SU-DHL-6 (cell line): Measurements from ENCODE around the gene CDK4.

ENCODE experiments used
- H2AFZ ChIP-seq: fragments of 200-600 bp; sonication (generic); 2 replicates; pipeline ENCODE4 v1.6.1; 2014; ENCODE audit warnings: low read depth, mild to moderate bottlenecking, moderate library complexity, mixed read lengths, antibody characterized with exemption, low read length; ENCODE audit not compliant: severe bottlenecking
- H3F3A ChIP-seq: fragments of 200-600 bp; shearing (Covaris generic); 2 replicates; pipeline ENCODE4 v1.6.0; 2016; ENCODE audit warnings: antibody characterized with exemption, mild to moderate bottlenecking; ENCODE audit not compliant: insufficient read depth
- H3K27ac ChIP-seq: fragments of 200-600 bp; sonication (generic); 2 replicates; pipeline ENCODE4 v1.5.1; 2016; ENCODE audit warnings: low read depth, mild to moderate bottlenecking, low read length, moderate library complexity, mixed read lengths
- H3K27me3 ChIP-seq: fragments of 200-600 bp; sonication (generic), shearing (Covaris generic); 2 replicates; pipeline ENCODE4 v1.6.0; 2014; ENCODE audit warnings: mild to moderate bottlenecking, low read length
- H3K36me3 ChIP-seq: fragments of 200-600 bp; sonication (generic); 2 replicates; pipeline ENCODE4 v1.6.1; 2014; ENCODE audit warnings: mild to moderate bottlenecking, low read length, mixed read lengths
- H3K4me2 ChIP-seq: fragments of 300-600, 200-600 bp; shearing (Covaris generic), sonication (generic); 2 replicates; pipeline ENCODE4 v1.6.0; 2014; ENCODE audit warnings: low read length, low read depth, mild to moderate bottlenecking; ENCODE audit not compliant: poor library complexity, severe bottlenecking
- H3K4me3 ChIP-seq: fragments of 200-600 bp; sonication (generic); 2 replicates; pipeline ENCODE4 v1.5.1; 2014; ENCODE audit warnings: antibody characterized with exemption, low read length, mild to moderate bottlenecking, mixed read lengths; ENCODE audit not compliant: insufficient read depth, poor library complexity, severe bottlenecking
- H3K79me2 ChIP-seq: fragments of 200-600 bp; sonication (generic); 2 replicates; pipeline ENCODE4 v1.6.1; 2014; ENCODE audit warnings: mild to moderate bottlenecking, low read length, moderate library complexity; ENCODE audit not compliant: insufficient read depth
- H3K9ac ChIP-seq: fragments of 200-600 bp; sonication (generic); 2 replicates; pipeline ENCODE4 v1.7.0; 2014; ENCODE audit warnings: mild to moderate bottlenecking, low read length
- H3K9me2 ChIP-seq: fragments of 200-600 bp; sonication (generic); replicated peaks from 2 replicates; pipeline ENCODE4 v1.6.1; 2014; ENCODE audit warnings: low read length; ENCODE audit not compliant: insufficient read depth
- H3K9me3 ChIP-seq: fragments of 200-600 bp; sonication (generic); 2 replicates; pipeline ENCODE4 v1.6.1; 2014; ENCODE audit warnings: low read length, mixed read lengths; ENCODE audit not compliant: insufficient read depth
- H4K20me1 ChIP-seq: fragments of 200-600 bp; sonication (generic); 2 replicates; pipeline ENCODE4 v1.6.1; 2014; ENCODE audit warnings: low read depth, mild to moderate bottlenecking, antibody characterized with exemption, low read length, moderate library complexity, mixed read lengths
- CTCF ChIP-seq: fragments of 200-600 bp; sonication (generic); IDR thresholded peaks from one replicate; pipeline ENCODE4 v1.5.1; 2017; ENCODE audit warnings: antibody characterized with exemption, mild to moderate bottlenecking, low read length, moderate library complexity; ENCODE audit not compliant: insufficient read depth, poor library complexity, severe bottlenecking
- EZH2phosphoT487 ChIP-seq: fragments of 200-600 bp; sonication (generic), shearing (Covaris generic); conservative IDR thresholded peaks from 2 replicates; pipeline ENCODE4 v1.6.1; 2018; ENCODE audit warnings: mild to moderate bottlenecking, antibody characterized with exemption, low read length, moderate library complexity, mixed read lengths

Gene CDK4

GRCh38 chr12:57738661-57739237 is 13.4 kb downstream of the CDK4 start, which contains the start of gene AGAP2:
Gene AGAP2, minus strand, starts transcription at chr12:57738742. Its CDS starts 496 bp downstream, at chr12:57738246.
- Histone ChIP-seq H3K9ac (no peak within 1 kb of the TSS), H3K27ac (no peak within 1 kb of the TSS), H3K9me3 (no peaks in the 10 kb centered on the region), H3F3A (peaks cover 5% of the 10 kb centered on the region; the same call in 1 of the 2 replicates), H3K9me2 (no peaks in the 10 kb centered on the region), H3K79me2 (peaks cover 12% of the 10 kb centered on the region), H4K20me1 (no peaks in the 10 kb centered on the region), H2AFZ (no peak within 1 kb of the TSS), H3K4me2 (no peak within 1 kb of the TSS), H3K36me3 (no peaks in the 10 kb centered on the region), H3K27me3 (no peaks in the 10 kb centered on the region), H3K4me3 (no peak within 1 kb of the TSS)
- no peak for TF ChIP-seq CTCF
- no peak for TF ChIP-seq EZH2phosphoT487

- Histone ChIP-seq H3F3A (peaks cover 2% of the 10 kb centered on the region; the same call in 1 of the 2 replicates), H3K36me3 (no peaks in the 10 kb centered on the region), H3K9ac (no peak overlapping the region), H2AFZ (no peak overlapping the region), H3K9me2 (no peaks in the 10 kb centered on the region), H3K9me3 (no peaks in the 10 kb centered on the region), H3K27me3 (no peaks in the 10 kb centered on the region), H4K20me1 (no peaks in the 10 kb centered on the region), H3K4me2 (no peak overlapping the region), H3K4me3 (no peak overlapping the region), H3K79me2 (peaks cover 12% of the 10 kb centered on the region), H3K27ac (no peak overlapping the region)
- TF ChIP-seq CTCF: no peak
- no peak for TF ChIP-seq EZH2phosphoT487
Measured at GRCh38 chr12:57737467-57738460, 14.3 kb downstream of the CDK4 start.

- no peaks in the 10 kb centered on the region for H3K36me3 ChIP-seq
- H3K9me2 ChIP-seq: no peaks in the 10 kb centered on the region
- no peak overlapping the region for H3K4me3 ChIP-seq
- H3K4me2 ChIP-seq: no peak overlapping the region
- no peak overlapping the region for H3K27ac ChIP-seq
- H3K9me3 ChIP-seq: no peaks in the 10 kb centered on the region
- H3K27me3 ChIP-seq: no peaks in the 10 kb centered on the region
- TF ChIP-seq CTCF: no peak
- no peak for TF ChIP-seq EZH2phosphoT487
- peaks cover 12% of the 10 kb centered on the region for H3K79me2 ChIP-seq
- H3F3A ChIP-seq: no peaks in the 10 kb centered on the region
- H3K9ac ChIP-seq: no peak overlapping the region
- H4K20me1 ChIP-seq: no peaks in the 10 kb centered on the region
- H2AFZ ChIP-seq: no peak overlapping the region
Measured at GRCh38 chr12:57736741-57737466, 15.2 kb downstream of the CDK4 start.
